Stimulated activated CD4-positive, alpha-beta T cell treated with anti-CD3 and anti-CD28 coated beads, Interleukin-15, amount 100 ng/mL, for 24 hours (primary cell): Measurements from ENCODE around the gene TGDS.
"Not testable (repeated sequence)": the region's sequence is repeated elsewhere in the genome, so short reads cannot be mapped to it uniquely, and the experiment has no call there.

ENCODE experiments used
- DNase-seq: peaks from one replicate; pipeline ENCODE4 v3.0.0-alpha.2; 2020

TGDS gene

DNA sequence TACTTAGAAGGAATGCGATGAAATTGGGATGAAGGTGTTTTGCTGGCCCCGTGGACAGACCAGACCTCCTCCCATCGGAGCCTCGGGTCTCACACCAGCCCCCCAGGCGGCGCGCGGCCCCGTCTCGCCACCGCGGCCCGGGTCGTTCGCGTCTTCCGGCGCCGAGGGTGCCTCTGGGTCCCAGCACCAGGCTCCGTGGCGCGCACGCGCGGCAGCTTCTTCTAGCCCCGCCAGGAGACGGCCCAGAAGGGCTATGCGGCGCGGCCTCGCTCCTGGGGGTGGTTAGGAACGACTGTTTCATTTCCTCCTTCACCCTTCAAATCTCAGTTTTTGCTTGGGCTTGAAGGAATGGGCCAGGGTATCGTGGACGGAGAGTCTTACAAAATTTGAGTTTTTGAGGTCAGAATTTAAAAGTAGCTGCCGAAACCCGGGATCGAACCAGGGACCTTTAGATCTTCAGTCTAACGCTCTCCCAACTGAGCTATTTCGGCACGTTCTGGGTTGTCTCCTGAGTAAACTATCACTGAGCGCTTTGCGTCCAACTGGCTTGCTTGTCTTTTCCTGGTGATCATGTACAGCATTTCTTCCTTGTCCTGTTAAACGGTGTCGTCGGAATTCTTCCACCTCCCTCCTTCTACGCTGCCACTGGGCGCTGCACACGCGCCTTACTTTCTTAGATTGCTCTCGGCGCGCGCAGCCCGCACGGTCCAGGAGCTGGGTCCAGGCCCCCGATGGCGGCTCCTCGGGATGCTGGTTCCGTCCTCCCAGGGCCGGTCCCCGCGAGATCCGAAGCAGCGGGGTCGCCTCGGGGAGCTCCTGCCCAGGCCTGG is 46.5 kb downstream of the TGDS start:
- peak; percentile 94 for DNase-seq

DNA sequence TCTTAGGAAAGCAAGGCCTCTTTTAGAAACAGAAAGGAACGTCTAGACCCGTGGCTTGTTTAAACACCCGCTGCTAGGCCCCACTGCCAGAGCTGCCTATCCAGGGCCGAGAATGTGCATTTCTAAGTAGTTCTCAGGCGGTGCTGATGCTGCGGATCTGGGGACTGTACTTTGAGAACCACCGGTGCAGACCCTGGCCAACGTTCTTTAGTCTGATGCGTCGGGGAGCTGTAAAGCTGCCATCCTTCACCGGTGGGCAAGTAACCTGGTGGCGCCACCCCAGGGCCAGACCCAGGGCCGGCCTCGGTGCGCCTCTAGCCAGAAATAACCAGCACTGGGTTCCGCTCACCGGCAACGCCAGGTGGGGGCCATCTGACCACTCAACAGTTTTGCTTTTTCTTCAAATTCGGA is 47.1 kb downstream of the TGDS start:
- DNase-seq: peak; percentile 60

DNA sequence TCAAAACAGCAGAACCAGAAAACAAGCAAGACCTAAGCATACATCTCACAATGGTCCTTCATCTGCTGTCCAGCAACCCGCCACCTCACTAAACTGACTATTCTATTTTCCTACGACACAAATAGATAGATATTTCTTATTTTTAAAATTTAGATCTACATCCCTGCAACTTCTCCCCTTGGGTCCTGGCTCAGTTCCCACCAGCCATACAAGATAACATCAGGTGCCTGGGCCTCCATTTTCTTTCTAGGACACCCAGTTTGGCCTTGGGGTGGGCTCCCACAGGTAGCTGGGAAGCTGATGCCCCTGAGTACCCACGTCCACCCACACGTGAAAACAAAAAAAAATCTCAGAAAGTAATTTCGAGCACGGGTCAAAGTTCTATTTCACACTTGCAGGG is 47.6 kb downstream of the TGDS start:
- peak; percentile 8 for DNase-seq

DNA sequence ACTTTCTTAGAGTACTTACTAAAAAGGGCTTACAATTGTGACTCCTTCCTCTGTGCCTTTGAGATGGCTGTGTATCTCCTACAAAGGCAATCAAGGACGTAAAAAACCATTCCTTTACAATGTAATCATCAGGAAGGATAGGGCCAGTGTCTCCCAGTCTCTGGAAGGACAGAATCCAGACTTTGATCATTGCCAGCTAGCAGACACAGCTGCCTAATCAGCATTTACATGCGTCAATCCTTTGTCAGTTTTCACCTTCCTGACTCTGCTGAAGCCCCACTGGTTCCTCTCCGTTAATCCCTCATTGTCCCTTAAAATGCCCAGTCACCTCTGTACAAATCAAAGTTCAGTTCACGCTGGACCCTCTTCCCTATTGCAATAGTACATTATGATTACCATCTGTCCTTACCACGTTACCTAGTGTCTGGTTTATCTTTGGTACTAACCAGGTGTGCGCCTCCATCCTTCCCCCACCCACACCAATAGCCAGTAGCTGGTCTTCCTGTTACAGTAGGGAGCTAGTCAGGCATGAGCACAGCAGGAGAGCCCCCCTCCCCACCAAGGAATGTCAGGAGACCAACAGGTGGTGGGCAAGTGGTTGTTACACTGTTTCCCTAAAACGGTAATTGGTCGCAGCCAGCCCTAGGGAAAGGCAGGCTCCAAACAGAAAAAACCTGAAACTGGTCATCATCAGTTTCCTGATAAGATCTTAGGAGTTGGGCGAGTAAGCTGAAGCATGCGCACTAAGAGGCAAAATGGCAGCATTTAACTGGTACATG is 49.7 kb downstream of the TGDS start:
- DNase-seq: no peak

DNA sequence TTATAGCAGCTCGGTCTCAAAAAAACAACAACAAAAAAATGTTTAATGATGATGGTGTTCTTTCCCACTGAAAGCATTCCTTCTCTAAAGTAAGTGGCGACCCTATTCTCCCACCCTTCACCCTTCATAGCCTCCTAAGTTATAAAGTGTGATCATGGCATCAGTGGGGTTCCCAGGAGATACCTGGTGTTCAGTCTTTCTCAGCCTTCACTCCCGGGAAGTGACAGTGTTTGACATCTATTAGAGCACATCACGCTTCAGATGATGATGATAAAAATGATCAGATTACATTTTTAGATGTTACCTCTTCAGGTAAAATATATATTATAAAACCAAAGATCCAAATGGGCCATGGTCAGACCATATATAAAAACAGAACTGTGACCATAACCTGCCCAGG is 51.0 kb downstream of the TGDS start:
- no peak for DNase-seq

DNA sequence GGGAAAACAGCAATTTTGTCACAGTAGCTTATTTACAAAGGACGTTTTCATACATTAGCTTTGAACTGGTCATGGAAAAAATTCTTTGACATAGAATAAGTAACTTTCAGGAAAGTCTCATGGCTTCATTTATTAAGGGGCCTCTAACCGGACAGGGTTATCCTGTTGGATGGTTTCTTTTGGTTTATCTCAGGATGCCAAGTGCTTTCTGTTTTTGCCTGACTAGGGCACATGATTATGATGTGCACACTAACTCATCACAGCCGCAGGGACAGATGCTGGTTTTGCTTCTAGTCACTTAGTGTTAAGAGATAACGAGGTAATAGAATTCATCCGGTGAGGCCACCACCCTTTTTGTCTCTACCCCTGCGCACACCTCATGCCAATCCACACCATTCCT is 53.0 kb downstream of the TGDS start:
- DNase-seq: no peak

DNA sequence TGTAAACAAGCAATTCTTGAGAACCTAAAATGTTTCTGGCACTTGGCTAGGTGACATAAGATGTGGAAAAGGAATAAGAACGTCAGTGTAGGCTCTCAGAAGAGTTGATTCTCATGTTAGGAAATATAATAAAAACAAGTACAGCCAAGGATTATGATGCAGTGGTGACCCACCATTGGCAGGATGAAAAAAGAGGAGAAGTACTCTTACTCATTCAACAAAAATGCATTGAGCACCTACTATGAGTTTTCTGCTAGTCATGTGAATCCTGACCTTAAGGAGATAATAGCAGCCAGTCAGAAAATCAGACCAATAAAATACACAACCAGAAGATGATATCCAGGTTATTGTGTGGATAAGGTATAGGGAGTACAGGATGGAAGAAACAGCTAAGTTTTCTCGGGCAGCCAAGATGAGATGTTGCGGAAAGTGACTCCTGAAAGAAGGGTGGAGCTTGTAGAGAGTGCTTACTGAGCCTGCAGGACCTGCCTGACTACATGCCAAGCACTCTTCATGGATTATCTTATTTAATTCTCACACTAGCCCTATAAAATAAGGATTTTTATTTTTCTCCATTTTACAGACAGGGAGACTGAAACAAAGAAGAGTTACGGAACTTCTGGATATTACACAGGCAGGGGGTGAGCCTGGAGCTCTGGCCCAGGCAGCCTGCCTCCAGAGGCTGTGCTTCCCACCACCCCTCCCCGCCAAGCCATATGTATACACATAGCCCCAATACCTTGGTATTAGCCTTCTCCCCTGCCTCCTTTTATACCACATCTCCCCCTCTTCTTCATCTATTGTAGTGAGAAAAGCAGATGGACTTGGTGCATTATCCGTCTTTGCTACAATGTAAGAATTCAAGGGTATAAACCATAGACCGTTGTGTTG is 58.0 kb downstream of the TGDS start:
- DNase-seq: no peak

DNA sequence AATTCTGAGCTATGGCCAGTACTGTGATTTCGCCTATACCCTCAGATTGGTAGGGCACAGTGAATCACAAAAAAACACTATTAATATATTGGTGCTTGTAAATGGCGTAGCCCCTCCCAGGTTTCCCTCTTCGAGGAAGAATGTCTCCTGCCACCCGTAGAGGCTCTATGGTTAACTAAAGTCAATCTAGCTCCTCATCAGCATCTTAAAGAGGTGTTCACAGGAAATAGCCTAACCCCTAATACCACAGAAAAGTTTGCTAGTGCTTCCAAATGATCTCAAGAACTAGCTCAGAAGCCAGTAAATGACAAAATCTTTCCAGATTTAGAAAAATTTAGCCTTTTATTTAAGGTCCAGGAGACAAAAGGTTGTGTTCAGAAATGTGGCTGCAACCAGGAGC is 60.2 kb downstream of the TGDS start:
- no peak for DNase-seq

DNA sequence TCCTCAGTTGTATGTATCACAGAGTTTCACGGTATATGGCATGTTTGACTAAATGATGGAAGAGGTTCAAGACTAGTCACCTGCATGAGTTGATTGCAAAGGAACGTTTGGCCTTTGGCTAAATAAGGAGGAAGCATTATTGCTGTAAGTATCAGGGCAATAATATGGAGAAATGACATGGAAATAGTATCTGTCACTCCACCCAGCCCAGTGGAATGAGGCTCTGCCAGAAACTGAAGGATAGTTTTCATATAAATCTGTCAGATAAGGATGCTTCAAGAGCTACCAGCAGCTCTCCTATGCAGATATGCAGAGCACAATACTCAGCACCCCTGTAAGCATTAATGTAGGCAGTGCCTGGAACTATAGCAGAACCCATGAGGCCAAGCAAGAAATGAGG is 60.7 kb downstream of the TGDS start:
- DNase-seq: no peak

DNA sequence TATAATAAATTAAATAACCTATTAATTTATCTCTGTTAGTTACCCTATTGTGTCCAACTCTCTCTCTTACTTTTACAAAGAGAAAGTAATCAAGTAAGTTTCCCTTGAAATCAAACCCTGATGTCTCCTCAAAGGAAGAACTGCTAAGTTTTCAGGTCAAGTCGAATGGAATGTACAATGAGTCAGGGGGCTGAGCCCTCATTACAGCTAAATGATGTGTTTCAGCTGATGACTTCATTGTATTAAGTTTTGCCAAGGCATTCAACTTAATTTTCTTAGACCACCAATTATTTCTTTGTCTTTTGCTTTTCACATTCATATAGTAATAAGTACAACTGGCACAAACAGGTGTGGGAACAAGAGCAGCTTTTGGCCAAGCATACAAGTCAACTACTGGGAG is 61.8 kb downstream of the TGDS start:
- DNase-seq: no peak

DNA sequence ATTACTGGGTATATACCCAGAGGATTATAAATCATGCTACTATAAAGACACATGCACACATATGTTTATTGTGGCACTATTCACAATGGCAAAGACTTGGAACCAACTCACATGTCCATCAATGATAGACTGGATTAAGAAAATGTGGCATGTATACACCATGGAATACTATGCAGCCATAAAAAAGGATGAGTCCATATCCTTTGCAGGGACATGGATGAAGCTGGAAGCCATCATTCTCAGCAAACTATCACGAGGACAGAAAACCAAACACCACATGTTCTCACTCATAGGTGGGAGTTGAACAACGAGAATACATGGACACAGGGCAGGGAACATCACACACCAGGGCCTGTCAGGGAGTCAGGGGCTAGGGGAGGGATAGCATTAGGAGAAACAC is 63.7 kb downstream of the TGDS start:
- not testable (repeated sequence) for DNase-seq

DNA sequence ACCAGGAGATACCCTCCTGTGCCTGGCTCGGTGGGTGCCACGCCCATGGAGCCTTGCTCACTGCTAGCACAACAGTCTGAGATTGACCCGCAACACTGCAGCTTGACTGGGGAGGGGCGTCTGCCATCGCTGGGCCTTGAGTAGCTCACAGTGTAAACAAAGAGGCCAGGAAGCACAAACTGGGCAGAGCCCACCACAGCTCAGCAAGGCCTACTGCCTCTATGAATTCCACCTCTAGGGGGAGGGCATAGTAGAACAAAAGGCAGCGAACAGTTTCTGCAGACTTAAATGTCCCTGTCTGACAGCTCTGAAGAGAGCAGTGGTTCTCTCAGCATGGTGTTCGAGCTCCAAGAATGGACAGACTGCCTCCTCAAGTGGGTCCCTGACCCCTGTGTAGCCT is 69.0 kb downstream of the TGDS start:
- not testable (repeated sequence) for DNase-seq

DNA sequence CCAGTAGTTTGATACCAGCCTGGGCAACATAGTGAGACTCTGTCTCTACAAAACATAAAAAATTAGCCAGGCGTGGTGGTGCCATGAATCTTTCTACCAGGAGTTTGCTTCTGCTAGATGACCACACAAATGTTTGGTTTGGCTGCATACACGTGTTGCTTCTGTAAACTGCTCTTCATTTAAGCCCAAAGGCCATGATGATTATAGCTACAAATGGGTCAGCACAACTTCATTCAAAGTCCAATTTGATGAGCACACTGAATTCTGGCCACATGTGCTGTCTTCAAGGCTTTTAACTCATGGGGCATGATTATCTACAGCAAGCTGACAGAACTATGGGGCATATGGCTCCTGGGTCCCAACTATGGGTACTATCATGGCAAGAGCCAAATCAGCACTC is 70.2 kb downstream of the TGDS start:
- no peak for DNase-seq

DNA sequence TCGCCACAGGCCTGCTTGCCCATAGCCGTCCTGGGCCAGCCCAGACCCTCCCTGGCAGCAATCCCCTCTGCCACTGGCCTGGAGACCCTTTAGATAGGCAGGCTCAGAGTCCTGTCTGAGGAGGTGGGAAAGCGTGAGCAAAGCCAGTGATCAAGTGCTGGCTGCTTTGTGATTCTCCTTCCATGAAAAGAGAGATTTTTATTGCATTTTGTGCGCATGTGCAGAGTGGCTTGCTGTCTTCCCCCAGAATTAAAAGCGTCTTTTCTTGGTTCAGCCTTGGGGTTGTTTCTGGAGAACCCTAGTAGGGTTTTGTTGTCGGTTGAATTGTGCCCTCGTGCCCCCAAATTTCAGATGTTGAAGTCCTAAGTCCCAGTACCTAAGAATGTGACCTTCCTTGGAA is 71.5 kb downstream of the TGDS start:
- no peak for DNase-seq
